Heart right ventricle (tissue), 16 donors: Measurements from ENCODE around the gene PRKCQ. TPM values are rescaled to one million over a fixed set of nuclear protein-coding genes. Genes with fewer than 3 reads are reported as not detected.
A peak's percentile ranks its signal among the peaks of the same experiment; 100 is the strongest.

ENCODE experiments used
- ATAC-seq, 8 donors: fragments of 200-7000 bp; cut with Tn5 transposase; one replicate each; pipeline ENCODE4 v1.9.1; 2020; ENCODE audit warnings: mild to moderate bottlenecking in 8 of 8, moderate library complexity in 8 of 8, moderate number of reproducible peaks in 1 of 8
- DNase-seq, 2 donors: peaks; one replicate each; pipeline ENCODE4 v3.0.0-alpha.2; 2020
- H3K27ac ChIP-seq, 10 donors: fragments of 200-600 bp; sonication (generic) in 2 of 10; one replicate each; pipeline versions ENCODE4 v1.5.0 to v1.8.0; 2020 to 2022; ENCODE audit warnings: mild to moderate bottlenecking in 3 of 10
- H3K27me3 ChIP-seq, 7 donors: fragments of 200-600 bp; one replicate each; pipeline ENCODE4 v1.8.0; 2021 to 2022; ENCODE audit warnings: mild to moderate bottlenecking in 2 of 7
- H3K36me3 ChIP-seq, 9 donors: fragments of 200-600 bp; sonication (generic) in 1 of 9; one replicate each; pipeline versions ENCODE4 v1.5.0 to v1.8.0; 2020 to 2022; ENCODE audit warnings: mild to moderate bottlenecking in 2 of 9
- H3K4me1 ChIP-seq, 9 donors: fragments of 200-600 bp; sonication (generic) in 1 of 9; one replicate each; pipeline versions ENCODE4 v1.5.0 to v1.8.0; 2020 to 2022; ENCODE audit warnings: mild to moderate bottlenecking in 4 of 9
- H3K4me3 ChIP-seq, 10 donors: fragments of 200-600 bp; sonication (generic) in 2 of 10; one replicate each; pipeline versions ENCODE4 v1.5.0 to v1.8.0; 2020 to 2022; ENCODE audit warnings: mild to moderate bottlenecking in 7 of 10, moderate library complexity in 2 of 10
- H3K9me3 ChIP-seq, 11 donors: fragments of 200-600 bp in 10 of 11; sonication (generic) in 2 of 11; one replicate each; pipeline versions ENCODE4 v1.5.0 to v1.8.0; 2013 to 2022; ENCODE audit warnings: mild to moderate bottlenecking in 2 of 11, control low read depth in 1 of 11, moderate library complexity in 1 of 11
- whole genome bisulfite sequencing, 2 donors: extraction: QIAGEN DNeasy Blood & Tissue Kit; methylation state at CpG; one replicate each; pipeline ENCODE4 v1.1.7; 2013; ENCODE audit warnings: inconsistent platforms in 1 of 2; 5-methylcytosine and 5-hydroxymethylcytosine counted together
- intact Hi-C, 10 donors: fragments of 100-400 bp; cut with DNase I; formaldehyde crosslinking; loops; one replicate each; pipeline versions ENCODE4 v1.11.1 to v1.14.2; 2022
- polyA plus RNA-seq, 2 donors: library from polyadenylated mRNA; stranded (reverse); fragments of 200-250 nt; gene quantifications; one replicate each; pipeline ENCODE4 v1.2.3, GENCODE V29; 2013
- total RNA-seq, 10 donors: library from RNA; stranded (reverse); fragmentation: NEBNext Ultra II Directional in 3 of 10; extraction: Animal tissue kit (Norgen Biotek cat#: 25700) in 3 of 10; gene quantifications; one replicate each; pipeline versions ENCODE4 v1.2.1 to v1.2.4, GENCODE V29; 2021 to 2023
- TF ChIP-seq, protein P1 (sequence below), 9 donors: fragments of 200-600 bp; sonication (generic) in 2 of 9; IDR thresholded peaks; one replicate each; pipeline versions ENCODE4 v1.5.0 to v1.8.0; 2021 to 2022; ENCODE audit warnings: antibody characterized with exemption in 9 of 9, mild to moderate bottlenecking in 5 of 9, moderate library complexity in 1 of 9
- donor health status: Arrhythmogenic right ventricular cardiomyopathy.
- donor health status: ischemic (EF 13 %, LVEDD 7.1; RV severe dilation, severe dysfunction).
- donor health status: healthy with polysubstance abuse.
- donor health status: DM: no; HTN: yes; CAD: no.
- donor health status: DM: no; HTN: no; CAD: no.
- donor health status: ischemic (EF 25% LVEDD 6.9; RV normal size, moderate dysfunction).
- donor health status: ischemic (EF 25% LVEDD 5.7; RV mildly dilated, moderate dysfunction).
- donor health status: healthy.
- donor health status: DM: yes; HTN: yes; CAD: no.
- donor health status: Ischemic cardiomyopathy.
- donor health status: ischemic (EF 35%, LVEDD 5.7; RV mildly dilated, moderate dysfunction).
- donor health status: nonischemic (EF 11% LVEDD 7.7; RV severe dilation, severe dysfunction).
- donor health status: DM: yes; HTN: yes; CAD: no.
- donor health status: PGD.
- donor health status: ischemic (EF 29% LVEDD 5.4; RV normal size, mild dysfunction).
- donor health status: nonischemic (EF 23%, LVEDD 6.1; RV moderate dilation, normal function).

Gene PRKCQ
- total and polyA plus RNA-seq, 12 donors, result 0.04 to 2.0 (median 0.27) TPM; not detected in 2

DNA sequence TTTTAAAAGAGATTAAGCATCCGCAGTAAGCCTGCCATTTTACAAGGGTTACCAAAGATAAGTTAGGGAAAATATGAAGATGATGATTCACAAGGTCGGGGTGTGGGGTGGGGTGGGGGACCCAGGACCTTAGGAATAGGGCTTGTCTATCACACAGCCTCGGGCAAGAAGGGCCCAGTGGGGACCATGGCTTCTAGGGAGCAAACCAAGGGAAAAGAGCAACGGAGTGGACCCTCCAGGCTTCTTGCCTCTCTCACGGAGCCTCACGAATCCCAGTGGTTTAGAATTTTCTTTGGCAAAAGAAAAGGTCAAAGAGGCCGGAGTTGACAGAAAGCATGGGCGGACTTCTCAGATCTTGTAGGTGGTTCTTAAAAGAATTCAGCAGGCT, 1.3 kb downstream of the PRKCQ start:
- TF ChIP-seq, protein P1, sequence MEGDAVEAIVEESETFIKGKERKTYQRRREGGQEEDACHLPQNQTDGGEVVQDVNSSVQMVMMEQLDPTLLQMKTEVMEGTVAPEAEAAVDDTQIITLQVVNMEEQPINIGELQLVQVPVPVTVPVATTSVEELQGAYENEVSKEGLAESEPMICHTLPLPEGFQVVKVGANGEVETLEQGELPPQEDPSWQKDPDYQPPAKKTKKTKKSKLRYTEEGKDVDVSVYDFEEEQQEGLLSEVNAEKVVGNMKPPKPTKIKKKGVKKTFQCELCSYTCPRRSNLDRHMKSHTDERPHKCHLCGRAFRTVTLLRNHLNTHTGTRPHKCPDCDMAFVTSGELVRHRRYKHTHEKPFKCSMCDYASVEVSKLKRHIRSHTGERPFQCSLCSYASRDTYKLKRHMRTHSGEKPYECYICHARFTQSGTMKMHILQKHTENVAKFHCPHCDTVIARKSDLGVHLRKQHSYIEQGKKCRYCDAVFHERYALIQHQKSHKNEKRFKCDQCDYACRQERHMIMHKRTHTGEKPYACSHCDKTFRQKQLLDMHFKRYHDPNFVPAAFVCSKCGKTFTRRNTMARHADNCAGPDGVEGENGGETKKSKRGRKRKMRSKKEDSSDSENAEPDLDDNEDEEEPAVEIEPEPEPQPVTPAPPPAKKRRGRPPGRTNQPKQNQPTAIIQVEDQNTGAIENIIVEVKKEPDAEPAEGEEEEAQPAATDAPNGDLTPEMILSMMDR (IDR thresholded peaks at IDR 0.05), result no peak
- intact Hi-C loops, result loop anchor here in 1 of 10 donors (10.0 kb wide), 1 partner anchor 106 kb away; no protein-coding TSS in a partner anchor
- ATAC-seq (no peak), DNase-seq (no peak)
- H3K4me3 ChIP-seq, result peak overlapping the region in 1 of 10 donors; percentile 73
- H3K9me3 ChIP-seq, result no peaks in the 10 kb centered on the region
- 66 to 75% methylated on average over 8 of the region's 8 CpGs for WGBS, 2 donors
- H3K36me3 ChIP-seq, result no peaks in the 10 kb centered on the region
- H3K27me3 ChIP-seq, result peaks cover 0 to 72% (median 39%) of the 10 kb centered on the region in 7 donors
- peaks cover 0 to 23% (median 4%) of the 10 kb centered on the region in 9 donors for H3K4me1 ChIP-seq
- peak overlapping the region in 1 of 10 donors; percentile 90 for H3K27ac ChIP-seq

DNA sequence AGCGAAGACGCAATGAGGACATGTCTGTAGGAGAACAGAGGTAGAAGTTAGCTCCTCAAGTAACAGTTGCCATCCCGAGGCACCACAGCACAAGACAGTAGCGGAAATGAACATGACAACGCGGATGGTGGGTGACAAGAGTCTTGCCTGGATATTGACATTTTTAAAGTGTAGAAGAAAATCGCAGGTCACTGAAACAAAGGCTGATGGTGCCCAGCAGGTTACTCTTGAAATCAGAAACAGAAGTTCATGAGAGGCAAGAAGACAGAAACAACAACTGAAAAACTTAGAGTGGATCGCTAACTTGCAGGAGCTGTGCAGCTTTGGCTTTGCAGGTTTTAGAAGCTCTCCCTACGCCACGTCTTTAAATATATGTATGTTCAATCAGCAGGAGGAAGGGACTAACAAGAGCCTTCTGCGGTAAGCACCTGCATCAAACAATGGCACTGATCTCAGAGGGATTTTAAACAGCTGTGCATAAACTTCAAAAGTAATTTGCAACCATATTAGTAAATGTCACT, 1.8 kb downstream of the PRKCQ start:
- peaks cover 0 to 72% (median 42%) of the 10 kb centered on the region in 7 donors for H3K27me3 ChIP-seq
- ATAC-seq (no peak), DNase-seq (no peak)
- no peaks in the 10 kb centered on the region for H3K36me3 ChIP-seq
- H3K4me1 ChIP-seq, result peaks cover 0 to 23% (median 4%) of the 10 kb centered on the region in 9 donors
- WGBS, 2 donors, result 77 to 81% methylated on average over 11 of the region's 11 CpGs
- TF ChIP-seq, protein P1 (IDR thresholded peaks at IDR 0.05), result no peak
- intact Hi-C loops, result loop anchor here in 1 of 10 donors (10.0 kb wide), 1 partner anchor 106 kb away; no protein-coding TSS in a partner anchor
- peak overlapping the region in 1 of 10 donors; percentile 90 for H3K27ac ChIP-seq
- peak overlapping the region in 1 of 10 donors; percentile 73 for H3K4me3 ChIP-seq
- no peaks in the 10 kb centered on the region for H3K9me3 ChIP-seq

DNA sequence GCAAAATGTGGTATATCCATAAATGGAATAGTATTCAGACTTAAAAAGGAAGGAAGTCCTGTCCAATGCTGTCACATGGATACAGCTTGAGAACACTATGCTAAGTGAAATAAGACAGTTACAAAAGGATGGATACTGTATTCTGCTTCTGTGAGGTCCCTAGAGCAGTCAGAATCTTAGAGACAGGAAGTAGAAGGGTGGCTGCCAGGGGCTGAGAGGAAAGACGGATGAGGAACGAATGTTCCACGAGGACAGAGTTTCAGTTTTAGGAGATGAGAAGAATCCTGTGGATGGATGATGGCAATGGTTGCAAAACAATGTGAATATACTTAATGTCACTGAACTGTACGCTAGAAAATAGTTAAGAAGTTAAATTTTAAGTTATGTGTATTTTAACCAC, 3.8 kb downstream of the PRKCQ start:
- Histone ChIP-seq H3K9me3 (no peaks in the 10 kb centered on the region), H3K27me3 (peaks cover 0 to 56% (median 42%) of the 10 kb centered on the region in 7 donors), H3K4me3 (peak overlapping the region in 1 of 10 donors; percentile 5), H3K27ac (no peak overlapping the region), H3K36me3 (no peaks in the 10 kb centered on the region), H3K4me1 (peaks cover 0 to 19% (median 4%) of the 10 kb centered on the region in 9 donors)
- DNase-seq, result no peak
- TF ChIP-seq, protein P1 (IDR thresholded peaks at IDR 0.05), result no peak
- ATAC-seq, result no peak
- intact Hi-C loops, result loop anchor here in 1 of 10 donors (10.0 kb wide), 1 partner anchor 108 kb away; no protein-coding TSS in a partner anchor
- WGBS, 2 donors, result 51 to 61% methylated on average over 4 of the region's 4 CpGs

- Histone ChIP-seq H3K36me3 (no peaks in the 10 kb centered on the region), H3K27me3 (peaks cover 0 to 54% (median 32%) of the 10 kb centered on the region in 7 donors), H3K4me3 (no peak overlapping the region), H3K27ac (no peak overlapping the region), H3K4me1 (peaks cover 0 to 11% (median 0%) of the 10 kb centered on the region in 9 donors), H3K9me3 (no peaks in the 10 kb centered on the region)
- DNase-seq (no peak), ATAC-seq (no peak)
- TF ChIP-seq, protein P1 (IDR thresholded peaks at IDR 0.05), result no peak
- WGBS, 2 donors, result 82 to 83% methylated on average over 2 of the region's 2 CpGs
- intact Hi-C loops, result loop anchor here in 1 of 10 donors (10.0 kb wide), 1 partner anchor 110 kb away; no protein-coding TSS in a partner anchor
These were observed 5.4 kb downstream of the PRKCQ start for GRCh38 chr10:6574664-6575176.
